HG03108 (cell line): Measurements from ENCODE around the gene HRH1.
"Not testable (repeated sequence)": the region's sequence is repeated elsewhere in the genome, so short reads cannot be mapped to it uniquely, and the experiment has no call there.

Experiments used
- ATAC-seq: cut with Tn5 transposase; IDR thresholded peaks from one replicate; pipeline ENCODE4 v1.9.1; 2021; ENCODE audit warnings: moderate library complexity; ENCODE audit not compliant: unreplicated experiment

HRH1 gene, protein sequence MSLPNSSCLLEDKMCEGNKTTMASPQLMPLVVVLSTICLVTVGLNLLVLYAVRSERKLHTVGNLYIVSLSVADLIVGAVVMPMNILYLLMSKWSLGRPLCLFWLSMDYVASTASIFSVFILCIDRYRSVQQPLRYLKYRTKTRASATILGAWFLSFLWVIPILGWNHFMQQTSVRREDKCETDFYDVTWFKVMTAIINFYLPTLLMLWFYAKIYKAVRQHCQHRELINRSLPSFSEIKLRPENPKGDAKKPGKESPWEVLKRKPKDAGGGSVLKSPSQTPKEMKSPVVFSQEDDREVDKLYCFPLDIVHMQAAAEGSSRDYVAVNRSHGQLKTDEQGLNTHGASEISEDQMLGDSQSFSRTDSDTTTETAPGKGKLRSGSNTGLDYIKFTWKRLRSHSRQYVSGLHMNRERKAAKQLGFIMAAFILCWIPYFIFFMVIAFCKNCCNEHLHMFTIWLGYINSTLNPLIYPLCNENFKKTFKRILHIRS

DNA sequence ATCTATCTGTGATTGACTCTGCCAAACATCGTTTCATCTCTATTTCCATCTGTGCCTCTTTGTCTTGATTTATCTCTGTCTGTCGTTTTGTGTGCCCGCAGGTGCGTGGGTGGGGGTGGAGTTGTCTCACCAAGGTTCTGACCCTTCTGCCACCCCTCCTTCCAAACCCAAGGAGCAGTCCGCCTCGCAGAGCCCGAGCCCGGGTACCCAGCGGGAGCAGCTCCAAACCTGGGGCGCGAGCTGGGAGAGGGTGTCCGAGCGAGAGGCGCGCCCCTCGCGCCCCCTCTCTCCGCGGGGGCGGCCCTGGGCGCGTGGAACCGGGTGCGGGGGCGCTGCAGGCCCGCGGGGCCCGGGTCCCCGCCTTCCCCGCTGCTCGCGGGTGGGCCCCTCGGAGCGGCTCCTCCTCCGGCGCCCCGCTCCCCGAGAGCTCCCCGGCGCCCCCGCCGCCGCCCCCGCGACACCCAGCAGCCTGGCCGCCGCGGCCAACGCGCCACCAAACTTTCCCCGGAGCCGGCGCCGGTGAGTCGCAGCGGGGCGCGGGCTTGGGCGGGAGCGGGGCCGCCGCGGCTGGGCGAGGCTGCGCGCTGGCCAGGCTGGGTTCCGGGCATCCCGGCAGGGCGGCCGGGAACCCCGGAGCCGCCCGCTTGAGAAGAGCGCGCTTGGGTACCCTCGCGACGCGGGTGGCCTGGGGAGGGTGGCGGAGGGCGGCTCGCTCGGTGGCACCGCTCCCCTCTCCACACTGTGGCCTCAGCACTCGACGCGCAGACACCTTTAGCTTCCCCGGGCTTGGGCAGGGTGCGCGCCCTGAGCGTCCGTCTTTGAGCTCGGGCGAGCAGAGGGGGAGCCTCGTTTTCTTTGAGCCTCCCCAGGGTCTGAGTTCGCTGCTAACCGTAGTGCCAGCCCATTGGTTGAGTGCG, at the start of gene HRH1:
TSS of gene HRH1 (plus strand) at position 458 of the 917 bp plus-strand sequence. CDS start 104,545 bp downstream, outside the sequence.
- no peak for ATAC-seq

DNA sequence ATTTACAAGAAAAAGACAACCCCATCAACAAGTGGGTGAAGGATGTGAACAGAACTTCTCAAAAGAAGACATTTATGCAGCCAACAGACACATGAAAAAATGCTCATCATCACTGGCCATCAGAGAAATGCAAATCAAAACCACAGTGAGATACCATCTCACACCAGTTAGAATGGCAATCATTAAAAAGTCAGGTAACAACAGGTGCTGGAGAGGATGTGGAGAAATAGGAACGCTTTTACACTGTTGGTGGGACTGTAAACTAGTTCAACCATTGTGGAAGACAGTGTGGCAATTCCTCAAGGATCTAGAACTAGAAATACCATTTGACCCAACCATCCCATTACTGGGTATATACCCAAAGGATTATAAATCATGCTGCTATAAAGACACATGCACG, 41.0 kb upstream of the HRH1 start:
- not testable (repeated sequence) for ATAC-seq

DNA sequence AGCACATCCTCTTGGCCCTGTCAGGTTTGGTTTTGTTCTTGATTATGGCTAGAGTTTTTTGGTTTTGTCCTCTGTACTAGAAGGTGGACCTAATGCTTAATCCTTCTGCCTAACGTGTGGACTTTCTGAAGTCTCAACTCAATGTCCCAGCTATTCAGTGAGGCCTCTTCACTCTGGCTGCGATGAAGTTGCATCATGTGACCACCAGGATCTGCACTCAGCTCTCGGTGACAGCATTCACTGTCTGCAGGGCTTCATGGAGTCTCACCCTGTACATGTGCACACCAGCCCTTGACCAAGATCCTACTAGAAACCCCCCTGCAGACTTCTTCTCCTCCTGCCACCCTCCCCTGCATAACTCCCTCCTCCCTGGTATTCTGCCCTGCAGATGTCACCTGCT, 38.7 kb upstream of the HRH1 start:
- ATAC-seq, result no peak

DNA sequence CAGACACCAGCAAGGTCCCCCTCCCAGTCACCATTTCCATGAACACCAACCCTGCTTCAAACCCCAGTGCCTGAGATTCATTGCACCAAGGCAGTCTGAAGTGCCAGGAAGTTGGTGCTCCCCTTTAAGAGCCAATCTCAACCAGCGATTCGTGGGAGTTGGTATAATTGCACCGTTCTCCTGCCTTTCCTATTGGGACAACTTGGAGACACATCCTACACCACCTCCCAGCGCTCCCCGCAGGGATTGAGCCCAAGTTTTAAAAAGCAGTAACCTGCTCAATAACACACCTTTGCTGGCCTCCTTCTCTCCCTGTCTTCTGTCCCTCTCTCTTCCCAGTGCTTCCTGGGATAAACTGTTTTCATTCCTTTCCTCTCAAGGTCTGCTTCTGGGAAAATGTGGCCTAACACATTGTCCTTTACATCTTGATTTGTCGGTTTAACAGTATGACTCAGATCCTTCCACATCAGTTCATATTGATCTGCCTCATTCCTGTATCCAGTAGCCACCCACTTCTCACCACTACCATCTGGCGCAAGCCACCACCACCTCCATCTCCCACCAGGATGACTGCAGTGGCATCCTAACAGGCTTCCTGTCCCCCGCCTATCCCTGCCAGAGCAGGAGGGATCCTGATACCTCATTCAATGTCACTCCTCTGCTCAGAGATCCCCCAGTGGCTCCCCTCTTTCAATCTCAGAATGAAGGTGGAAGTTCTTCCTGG, 37.8 kb upstream of the HRH1 start:
- no peak for ATAC-seq

DNA sequence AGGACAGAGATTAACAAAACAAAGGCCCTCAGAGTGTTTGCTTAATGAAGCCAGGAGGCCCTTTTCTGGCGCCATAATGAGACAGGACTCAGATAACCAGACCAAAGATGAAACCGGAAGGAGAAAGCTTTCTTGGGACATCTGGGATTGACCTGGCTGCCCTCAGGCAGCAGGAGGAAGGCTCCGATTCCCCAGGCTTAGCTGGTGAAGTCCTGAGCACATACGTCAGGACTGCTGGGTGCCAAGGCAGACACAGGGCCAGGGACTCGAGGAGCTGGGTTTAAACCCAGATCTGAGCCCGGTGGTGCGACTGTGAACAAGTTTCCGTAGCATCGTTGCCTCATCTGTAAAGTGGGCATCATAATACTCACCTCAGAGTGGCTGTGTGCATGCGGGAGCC, 36.7 kb upstream of the HRH1 start:
- no peak for ATAC-seq

DNA sequence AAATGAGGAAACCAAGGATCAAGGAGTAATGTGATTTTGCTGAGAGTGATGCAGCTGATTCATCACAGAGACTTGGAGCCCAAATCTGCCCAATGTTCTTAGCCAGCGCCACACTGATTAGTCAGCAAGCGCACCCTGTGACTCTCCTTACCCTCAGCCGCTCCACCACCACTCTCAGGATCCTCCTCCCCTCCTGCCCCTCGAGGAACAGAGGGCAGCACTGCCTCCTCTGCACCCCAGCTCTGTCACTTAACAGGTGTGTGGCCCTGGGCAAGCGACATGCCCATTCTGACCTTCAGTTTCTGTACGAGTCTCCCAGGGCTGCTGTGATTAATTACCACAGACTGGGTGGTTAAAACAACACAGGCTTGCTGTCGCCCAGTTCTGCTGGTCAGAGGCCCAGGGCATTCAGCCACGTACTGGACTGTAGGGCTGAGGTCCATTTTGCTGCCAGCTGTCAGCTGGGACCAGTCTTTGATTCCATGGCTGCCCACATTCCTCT, 36.1 kb upstream of the HRH1 start:
- ATAC-seq, result no peak

DNA sequence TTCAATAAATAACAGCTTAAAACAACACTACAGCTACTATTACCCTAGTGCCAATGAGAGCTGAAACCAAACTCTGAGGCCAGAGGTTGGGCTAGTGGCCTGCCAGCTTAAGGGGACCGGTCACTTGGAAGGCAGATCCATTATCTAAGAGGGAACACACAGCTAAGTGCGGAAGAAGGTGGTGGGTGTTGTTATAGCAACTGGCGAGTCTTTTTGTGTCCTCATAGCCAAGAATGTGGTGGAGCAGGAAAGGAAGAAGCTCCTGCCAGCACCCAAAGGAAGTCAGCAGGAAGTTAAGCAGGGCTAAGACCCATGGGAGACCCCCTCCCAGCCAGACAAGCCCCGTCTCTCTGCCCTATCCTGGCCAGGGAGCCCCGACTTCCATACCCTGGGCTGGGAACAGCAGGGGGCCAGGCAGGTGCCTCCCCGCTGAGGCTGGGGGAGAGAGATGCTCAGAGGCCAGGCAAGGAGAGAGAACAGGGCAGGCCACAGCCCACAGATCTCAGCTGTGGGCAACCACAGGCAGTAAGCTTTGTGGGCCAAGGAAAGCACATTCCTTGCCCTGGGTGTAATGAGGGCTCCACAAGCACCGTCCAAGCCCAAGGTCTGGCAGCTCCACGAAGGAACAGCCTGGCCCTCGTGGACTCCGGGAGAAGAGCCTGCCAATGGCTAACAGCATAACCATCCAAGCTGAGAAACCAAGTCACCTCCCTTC, 34.0 kb upstream of the HRH1 start:
- no peak for ATAC-seq

DNA sequence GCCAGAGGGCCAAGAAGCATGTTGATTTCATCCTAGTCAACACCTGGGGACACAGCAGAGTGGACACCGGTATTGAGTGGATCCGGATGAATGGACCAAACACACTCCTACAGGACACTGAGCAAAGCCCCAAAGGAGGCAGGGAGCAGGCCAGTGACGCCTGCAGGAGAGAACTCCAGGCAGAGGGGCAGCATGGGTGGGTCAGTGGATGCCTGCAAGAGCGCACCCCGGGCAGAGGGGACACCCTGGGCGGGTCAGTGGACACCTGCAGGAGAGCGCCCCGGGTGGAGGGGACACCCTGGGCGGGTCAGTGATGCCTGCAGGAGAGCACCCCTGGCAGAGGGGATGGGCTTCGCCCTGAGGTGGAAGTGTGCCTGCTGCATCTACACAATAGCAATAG, 27.6 kb upstream of the HRH1 start:
- ATAC-seq, result no peak

DNA sequence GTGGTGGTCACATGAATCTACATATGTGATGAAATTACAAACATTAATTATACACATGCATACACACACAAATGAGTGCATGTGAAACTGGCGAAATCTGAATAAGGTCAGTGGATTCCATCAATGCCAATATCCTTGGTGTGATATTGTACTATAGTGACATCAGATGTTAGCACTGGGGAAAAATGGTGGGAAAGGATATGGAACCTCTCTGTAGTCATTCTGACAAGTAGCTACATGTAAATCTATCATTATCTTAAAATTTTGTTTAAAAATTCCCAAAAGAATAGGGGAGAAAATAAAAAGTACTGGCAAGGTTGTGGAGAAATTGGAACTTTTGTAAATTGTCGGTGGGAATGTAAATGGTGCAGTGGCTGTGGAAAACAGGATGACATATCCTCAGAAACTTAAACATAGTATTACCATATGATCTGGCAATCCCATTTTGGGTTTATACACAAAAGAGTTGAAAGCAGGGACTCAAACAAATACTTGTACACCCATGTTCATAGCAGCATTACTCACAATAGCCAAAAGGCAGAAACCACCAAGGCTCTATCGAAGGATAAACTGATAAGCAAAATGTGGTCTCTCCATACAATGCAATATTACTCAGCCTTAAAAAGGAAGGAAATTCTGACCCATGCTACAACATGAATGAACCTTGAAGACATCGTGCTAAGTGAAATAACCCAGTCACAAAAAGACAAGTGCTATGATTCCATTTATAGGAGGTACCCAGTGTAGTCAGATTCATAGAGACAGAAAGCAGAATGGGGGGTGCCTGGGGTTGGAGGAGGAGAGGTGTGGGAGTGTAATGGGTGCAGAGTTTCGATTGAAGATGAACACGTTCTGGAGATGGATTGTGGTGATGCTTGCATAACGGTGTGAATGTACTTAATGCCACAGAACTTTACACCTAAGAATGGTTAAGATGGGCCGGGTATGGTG, 25.3 kb upstream of the HRH1 start:
- no peak for ATAC-seq

DNA sequence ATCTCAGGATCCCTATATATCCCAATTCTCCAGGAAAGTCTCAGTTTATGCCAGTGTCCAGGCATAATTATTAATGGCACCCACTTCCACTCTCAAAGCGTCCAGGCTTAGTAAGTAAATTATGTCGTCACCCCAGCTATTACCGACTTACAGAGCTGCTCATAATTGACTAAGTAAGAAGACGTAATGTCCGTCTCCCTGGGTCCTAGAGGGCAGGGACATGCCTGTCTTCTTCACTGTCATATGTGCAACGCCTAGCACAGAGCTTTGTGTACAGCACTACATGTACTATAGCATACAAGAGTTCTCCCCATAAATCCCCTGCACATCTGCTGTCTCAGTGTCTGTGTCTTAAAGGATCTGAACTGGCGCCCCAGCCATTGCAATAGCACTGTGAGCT, 23.9 kb upstream of the HRH1 start:
- no peak for ATAC-seq

DNA sequence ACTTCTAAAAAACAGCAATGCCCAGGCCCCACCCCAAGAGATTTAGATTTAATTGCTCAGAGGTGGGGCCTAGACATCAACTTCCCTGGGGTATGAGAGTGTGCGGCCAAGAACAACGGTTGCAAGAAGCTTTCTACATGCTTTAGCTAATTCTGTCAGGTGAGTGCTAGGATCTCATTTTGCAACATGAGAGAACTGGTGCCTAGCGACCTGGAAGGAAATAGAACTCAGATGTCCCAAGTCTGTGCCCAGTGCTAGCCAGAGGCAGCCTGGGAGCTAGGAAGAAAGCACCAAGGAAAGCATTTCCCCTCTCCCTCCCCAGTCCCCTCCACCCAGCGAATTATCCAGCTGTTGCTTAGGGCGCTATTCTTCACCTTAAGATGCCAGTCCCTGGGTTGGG, 22.9 kb upstream of the HRH1 start:
- no peak for ATAC-seq

DNA sequence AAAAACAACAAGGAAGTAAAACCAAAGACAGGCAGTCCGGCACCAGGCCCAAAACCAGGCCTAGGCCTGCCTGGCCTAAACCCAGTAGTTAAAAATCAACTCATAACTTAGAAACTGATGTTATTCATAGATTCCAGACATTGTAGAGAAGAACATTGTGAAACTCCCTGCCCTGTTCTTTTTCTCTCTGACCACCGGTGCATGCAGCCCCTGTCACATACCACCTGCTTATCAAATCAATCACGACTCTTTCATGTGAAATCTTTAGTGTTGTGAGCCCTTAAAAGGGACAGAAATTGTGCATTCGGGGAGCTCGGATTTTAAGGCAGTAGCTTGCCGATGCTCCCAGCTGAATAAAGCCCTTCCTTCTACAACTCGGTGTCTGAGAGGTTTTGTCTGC, 22.4 kb upstream of the HRH1 start:
- ATAC-seq, result not testable (repeated sequence)

DNA sequence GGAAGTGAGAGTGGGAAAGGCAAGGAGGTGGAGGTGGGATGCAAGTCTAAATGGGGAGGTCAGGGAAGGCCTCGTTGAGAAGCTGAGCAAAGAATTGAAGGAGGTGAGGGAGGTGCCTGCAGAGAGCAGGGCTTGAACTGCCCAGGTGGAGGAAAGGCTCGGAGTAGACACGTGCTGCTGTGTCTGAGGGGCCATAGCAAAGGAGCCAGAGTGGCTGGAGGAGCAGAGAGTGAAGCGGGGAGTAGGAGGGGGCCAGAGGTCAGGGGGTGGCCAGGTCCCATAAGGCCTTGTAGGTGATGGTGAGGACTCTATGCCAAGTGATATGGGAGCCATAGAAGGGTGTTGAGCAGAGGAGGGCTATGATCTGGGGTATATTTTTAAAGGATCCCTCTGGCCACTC, 21.4 kb upstream of the HRH1 start:
- no peak for ATAC-seq

DNA sequence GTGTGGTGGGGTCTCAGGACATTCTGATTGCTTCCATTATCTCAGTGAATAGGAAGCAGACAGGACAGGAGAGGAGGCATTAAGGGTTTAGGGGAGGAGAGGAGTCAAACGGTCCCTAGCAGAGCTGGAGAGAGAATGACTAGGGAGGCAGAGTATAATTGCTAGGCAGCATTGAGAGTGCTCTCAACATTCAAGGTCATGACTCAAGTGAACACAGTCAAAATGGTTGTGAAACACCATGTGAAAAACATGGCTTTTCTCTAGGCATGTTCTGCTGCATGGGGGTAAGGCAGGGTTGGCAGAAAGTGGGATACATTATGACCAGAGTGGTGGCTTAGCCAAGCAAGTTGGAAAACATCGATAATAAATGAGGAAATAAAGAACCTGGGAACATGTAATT, 19.5 kb upstream of the HRH1 start:
- ATAC-seq, result no peak

DNA sequence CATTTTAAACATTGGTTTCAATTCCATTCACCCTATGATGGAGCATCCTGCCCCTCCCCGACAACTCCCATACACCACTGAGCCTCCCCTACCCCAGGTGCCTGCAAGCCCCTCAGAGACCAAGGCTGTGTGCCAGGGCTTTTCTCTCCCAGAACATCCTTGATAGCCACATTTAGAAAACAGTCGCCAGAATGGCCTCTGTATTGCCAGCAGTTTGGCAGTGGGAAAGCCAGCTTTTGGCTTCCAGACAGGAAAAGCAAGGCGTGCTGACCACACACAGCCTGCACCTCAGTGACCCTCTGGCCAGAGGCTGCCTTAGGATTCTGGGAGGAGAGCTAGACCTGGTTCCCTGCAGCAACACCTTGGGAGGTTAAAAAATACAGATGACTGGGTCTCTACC, 18.2 kb upstream of the HRH1 start:
- ATAC-seq, result no peak

DNA sequence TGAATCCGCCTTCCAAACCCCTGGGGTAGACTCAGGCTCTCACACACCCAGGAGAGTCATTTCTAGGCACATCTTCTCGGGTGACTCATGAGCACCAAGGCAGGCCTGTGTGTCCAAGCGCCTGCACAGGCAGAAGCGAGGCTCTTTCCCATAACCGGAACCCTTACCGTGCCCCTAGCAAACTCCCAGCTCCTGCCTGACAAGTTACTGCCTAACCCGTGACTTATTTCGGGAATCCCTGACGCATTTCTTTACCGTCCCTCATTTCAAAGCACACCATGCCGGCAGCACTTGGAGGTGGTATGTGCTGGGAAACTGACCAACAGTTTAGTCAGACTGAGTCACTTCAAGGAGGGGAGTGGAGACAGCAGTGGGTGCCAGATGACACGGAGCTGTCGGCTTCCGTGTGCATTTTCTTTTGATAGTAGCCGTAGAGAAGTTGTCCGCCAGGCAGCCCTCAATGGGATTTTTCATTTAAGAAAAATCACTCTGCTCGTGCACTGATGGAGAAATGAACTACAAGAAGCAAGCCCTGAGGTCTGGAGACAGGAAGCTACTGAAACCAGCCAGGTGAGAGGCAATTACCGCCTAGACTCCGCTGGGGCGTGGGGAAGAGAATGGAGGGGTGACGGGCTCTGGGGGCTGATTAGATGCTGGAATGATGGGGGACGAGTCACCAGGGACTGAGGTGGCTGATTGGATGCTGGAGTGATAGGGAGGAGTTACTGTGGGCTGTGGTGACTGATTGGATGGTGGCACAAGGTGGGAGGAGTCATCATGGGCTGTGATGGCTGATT, 17.3 kb upstream of the HRH1 start:
- ATAC-seq, result no peak

DNA sequence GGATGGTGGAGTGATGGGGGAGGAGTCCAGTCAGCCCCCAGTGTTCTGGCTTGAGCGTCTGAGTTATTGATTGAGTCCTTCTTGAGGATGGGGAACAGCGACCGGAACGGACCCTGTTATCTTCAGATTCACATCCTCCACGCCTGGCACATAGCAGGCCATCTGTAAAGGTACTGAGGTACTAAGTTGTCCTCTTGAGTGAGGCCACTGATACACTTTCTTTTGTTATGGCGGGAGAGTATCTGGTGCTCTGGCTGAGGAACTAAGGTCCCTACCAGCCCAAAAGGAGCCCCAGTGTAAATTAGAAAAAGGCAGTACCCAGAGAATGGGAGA, 16.7 kb upstream of the HRH1 start:
- no peak for ATAC-seq

DNA sequence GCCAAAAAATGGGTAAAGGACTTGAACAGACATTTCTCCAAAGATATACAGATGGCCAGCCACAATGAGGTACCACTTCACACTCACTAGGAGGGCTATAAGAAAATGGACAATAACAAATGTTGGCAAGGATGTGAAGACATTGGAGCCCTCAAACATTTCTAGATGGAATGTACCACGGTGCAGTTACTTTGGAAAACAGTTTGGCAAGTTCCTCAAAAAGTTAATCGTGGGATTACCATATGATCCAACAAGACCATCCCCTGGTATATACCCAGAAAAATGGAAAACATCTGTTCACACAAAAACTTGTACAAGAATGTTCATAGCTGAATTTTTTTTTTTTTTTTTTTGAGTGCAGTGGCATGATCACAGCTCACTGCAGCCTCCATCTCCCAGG, 15.9 kb upstream of the HRH1 start:
- ATAC-seq, result no peak
